ENCODE results near the gene SS18.

Gene SS18

DNA sequence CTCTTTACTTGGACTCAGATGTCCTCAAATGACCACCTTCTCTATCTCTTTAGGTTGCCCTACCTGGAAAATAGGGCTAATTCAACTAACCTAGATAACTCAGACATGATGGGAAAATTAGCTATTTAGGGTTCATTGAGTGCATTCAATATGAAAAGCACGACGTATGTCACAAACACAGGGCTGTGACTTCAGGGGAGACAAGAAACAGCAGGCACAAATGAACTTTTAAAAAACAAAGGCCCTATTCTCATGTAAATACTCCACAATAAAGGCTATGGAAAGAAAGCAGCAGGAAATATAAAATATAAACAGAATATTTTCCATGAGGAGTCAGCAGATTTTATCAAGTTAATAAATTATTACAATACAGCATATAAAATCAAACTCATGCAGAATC is 97.8 kb downstream of the SS18 start (continued):
- TF ChIP-seq, protein P1, sequence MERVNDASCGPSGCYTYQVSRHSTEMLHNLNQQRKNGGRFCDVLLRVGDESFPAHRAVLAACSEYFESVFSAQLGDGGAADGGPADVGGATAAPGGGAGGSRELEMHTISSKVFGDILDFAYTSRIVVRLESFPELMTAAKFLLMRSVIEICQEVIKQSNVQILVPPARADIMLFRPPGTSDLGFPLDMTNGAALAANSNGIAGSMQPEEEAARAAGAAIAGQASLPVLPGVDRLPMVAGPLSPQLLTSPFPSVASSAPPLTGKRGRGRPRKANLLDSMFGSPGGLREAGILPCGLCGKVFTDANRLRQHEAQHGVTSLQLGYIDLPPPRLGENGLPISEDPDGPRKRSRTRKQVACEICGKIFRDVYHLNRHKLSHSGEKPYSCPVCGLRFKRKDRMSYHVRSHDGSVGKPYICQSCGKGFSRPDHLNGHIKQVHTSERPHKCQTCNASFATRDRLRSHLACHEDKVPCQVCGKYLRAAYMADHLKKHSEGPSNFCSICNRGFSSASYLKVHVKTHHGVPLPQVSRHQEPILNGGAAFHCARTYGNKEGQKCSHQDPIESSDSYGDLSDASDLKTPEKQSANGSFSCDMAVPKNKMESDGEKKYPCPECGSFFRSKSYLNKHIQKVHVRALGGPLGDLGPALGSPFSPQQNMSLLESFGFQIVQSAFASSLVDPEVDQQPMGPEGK (CRISPR knock-in tag; IDR thresholded peaks at IDR 0.05; ENCODE audit: borderline replicate concordance): no peak
- TF ChIP-seq ZNF8 (CRISPR knock-in tag; IDR thresholded peaks at IDR 0.05) (no peak), PPARA (CRISPR knock-in tag; IDR thresholded peaks at IDR 0.05; ENCODE audit: borderline replicate concordance) (no peak), TCF4 (CRISPR knock-in tag; IDR thresholded peaks at IDR 0.05; ENCODE audit: borderline replicate concordance) (no peak)

DNA sequence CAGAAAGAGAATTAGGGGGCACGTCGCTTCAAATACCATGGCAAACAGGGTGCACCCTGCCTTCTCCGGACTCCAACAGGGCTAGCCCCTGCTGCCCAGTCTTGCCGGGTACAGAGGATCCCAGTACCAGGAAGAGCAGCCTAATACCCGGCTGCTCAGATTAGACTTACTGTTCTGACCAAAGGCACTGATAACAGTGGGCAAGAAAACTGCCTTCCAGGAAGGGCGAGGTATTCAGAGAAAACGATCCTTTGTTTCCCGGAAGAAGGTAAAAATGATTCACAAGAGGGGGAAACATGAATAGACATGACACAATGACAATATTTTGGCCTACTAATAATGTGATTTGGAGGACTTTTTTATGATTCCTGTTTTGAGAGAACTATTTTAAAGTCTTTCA is 99.9 kb downstream of the SS18 start:
- no peak for ATAC-seq
- TF ChIP-seq ZFP30 (CRISPR knock-in tag; IDR thresholded peaks at IDR 0.05): no peak

DNA sequence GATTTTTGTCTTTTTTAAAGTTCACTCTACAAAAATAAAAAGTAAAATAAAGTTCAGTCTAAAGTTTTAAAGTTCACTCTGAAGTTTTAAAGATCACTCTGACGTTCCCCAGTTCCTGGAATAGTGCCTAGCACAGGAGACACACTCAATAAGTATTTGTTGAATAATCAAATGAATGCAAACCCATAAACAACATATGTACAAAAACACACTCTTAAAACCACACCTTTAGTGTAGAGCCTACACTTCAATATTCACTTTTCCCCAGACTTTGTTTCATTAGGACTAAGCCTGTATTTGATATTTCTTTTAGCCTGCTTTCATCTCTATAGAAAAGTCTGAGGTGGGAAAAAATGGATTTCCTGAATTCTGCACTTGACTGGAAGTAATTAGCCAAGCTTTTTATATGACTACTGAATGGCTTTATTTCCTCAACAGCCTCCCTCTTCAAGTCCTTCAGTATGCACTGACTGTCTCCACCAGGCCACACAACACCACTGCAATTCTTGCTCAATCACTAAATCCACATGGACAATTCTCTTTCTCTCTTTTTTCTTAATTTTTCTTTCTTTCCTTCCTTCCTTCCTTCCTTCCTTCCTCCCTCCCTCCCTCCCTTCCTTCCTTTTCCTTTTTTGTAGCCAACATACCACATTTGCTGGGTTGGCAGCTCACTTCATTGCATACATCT is 104.6 kb downstream of the SS18 start:
- no peak for ATAC-seq
- TF ChIP-seq GLIS3 (CRISPR knock-in tag; IDR thresholded peaks at IDR 0.05): no peak
- TF ChIP-seq TCF4 (CRISPR knock-in tag; IDR thresholded peaks at IDR 0.05; ENCODE audit: borderline replicate concordance): no peak
- TF ChIP-seq, protein P2, sequence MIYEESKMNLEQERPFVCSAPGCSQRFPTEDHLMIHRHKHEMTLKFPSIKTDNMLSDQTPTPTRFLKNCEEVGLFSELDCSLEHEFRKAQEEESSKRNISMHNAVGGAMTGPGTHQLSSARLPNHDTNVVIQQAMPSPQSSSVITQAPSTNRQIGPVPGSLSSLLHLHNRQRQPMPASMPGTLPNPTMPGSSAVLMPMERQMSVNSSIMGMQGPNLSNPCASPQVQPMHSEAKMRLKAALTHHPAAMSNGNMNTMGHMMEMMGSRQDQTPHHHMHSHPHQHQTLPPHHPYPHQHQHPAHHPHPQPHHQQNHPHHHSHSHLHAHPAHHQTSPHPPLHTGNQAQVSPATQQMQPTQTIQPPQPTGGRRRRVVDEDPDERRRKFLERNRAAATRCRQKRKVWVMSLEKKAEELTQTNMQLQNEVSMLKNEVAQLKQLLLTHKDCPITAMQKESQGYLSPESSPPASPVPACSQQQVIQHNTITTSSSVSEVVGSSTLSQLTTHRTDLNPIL (CRISPR knock-in tag; IDR thresholded peaks at IDR 0.05; ENCODE audit: low read depth): no peak
- TF ChIP-seq, protein P3, sequence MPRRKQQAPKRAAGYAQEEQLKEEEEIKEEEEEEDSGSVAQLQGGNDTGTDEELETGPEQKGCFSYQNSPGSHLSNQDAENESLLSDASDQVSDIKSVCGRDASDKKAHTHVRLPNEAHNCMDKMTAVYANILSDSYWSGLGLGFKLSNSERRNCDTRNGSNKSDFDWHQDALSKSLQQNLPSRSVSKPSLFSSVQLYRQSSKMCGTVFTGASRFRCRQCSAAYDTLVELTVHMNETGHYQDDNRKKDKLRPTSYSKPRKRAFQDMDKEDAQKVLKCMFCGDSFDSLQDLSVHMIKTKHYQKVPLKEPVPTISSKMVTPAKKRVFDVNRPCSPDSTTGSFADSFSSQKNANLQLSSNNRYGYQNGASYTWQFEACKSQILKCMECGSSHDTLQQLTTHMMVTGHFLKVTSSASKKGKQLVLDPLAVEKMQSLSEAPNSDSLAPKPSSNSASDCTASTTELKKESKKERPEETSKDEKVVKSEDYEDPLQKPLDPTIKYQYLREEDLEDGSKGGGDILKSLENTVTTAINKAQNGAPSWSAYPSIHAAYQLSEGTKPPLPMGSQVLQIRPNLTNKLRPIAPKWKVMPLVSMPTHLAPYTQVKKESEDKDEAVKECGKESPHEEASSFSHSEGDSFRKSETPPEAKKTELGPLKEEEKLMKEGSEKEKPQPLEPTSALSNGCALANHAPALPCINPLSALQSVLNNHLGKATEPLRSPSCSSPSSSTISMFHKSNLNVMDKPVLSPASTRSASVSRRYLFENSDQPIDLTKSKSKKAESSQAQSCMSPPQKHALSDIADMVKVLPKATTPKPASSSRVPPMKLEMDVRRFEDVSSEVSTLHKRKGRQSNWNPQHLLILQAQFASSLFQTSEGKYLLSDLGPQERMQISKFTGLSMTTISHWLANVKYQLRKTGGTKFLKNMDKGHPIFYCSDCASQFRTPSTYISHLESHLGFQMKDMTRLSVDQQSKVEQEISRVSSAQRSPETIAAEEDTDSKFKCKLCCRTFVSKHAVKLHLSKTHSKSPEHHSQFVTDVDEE (CRISPR knock-in tag; IDR thresholded peaks at IDR 0.05): no peak
- TF ChIP-seq, protein P1 (CRISPR knock-in tag; IDR thresholded peaks at IDR 0.05; ENCODE audit: borderline replicate concordance): no peak
- TF ChIP-seq, protein P4, sequence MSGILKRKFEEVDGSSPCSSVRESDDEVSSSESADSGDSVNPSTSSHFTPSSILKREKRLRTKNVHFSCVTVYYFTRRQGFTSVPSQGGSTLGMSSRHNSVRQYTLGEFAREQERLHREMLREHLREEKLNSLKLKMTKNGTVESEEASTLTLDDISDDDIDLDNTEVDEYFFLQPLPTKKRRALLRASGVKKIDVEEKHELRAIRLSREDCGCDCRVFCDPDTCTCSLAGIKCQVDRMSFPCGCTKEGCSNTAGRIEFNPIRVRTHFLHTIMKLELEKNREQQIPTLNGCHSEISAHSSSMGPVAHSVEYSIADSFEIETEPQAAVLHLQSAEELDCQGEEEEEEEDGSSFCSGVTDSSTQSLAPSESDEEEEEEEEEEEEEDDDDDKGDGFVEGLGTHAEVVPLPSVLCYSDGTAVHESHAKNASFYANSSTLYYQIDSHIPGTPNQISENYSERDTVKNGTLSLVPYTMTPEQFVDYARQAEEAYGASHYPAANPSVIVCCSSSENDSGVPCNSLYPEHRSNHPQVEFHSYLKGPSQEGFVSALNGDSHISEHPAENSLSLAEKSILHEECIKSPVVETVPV (CRISPR knock-in tag; IDR thresholded peaks at IDR 0.05): no peak
- no peak for TF ChIP-seq TOX (CRISPR knock-in tag; IDR thresholded peaks at IDR 0.05; ENCODE audit: borderline replicate concordance)
- no peak for TF ChIP-seq ZNF8 (CRISPR knock-in tag; IDR thresholded peaks at IDR 0.05)
- no peak for TF ChIP-seq ZFP30 (CRISPR knock-in tag; IDR thresholded peaks at IDR 0.05)
- no peak for TF ChIP-seq ZFP3 (CRISPR knock-in tag; IDR thresholded peaks at IDR 0.05)
- TF ChIP-seq PPARA (CRISPR knock-in tag; IDR thresholded peaks at IDR 0.05; ENCODE audit: borderline replicate concordance): no peak
- no peak for TF ChIP-seq ZNF565 (CRISPR knock-in tag; conservative IDR thresholded peaks at IDR 0.05; ENCODE audit: low read depth)
- TF ChIP-seq, protein P5, sequence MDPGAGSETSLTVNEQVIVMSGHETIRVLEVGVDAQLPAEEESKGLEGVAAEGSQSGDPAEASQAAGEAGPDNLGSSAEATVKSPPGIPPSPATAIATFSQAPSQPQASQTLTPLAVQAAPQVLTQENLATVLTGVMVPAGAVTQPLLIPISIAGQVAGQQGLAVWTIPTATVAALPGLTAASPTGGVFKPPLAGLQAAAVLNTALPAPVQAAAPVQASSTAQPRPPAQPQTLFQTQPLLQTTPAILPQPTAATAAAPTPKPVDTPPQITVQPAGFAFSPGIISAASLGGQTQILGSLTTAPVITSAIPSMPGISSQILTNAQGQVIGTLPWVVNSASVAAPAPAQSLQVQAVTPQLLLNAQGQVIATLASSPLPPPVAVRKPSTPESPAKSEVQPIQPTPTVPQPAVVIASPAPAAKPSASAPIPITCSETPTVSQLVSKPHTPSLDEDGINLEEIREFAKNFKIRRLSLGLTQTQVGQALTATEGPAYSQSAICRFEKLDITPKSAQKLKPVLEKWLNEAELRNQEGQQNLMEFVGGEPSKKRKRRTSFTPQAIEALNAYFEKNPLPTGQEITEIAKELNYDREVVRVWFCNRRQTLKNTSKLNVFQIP (CRISPR knock-in tag; IDR thresholded peaks at IDR 0.05; ENCODE audit: borderline replicate concordance, low read depth): no peak

DNA sequence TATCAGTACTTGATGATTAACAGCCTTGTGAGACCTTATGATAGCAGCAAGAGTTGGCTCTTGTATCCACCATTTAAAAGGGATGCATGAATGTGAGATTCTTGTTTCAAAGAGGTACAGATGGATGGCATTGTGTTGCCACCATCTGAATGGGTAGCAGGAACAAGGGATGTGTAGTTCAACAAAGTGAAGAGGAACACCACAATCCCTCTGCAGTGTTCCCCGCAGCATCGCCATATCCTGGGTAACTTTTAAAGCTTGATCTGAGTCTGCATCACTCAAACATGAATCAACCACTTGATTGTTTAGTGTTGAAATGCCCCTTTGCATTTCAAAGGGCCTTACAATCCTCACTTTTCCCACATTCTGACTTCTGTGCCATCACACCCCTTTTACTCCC is 106.7 kb downstream of the SS18 start:
- TF ChIP-seq GLIS3 (CRISPR knock-in tag; IDR thresholded peaks at IDR 0.05): no peak
- no peak for ATAC-seq

Data from SK-N-SH treated with all-trans-retinoic acid at 6 μM for 48 hours (cell line).